Stimulated activated naive CD8-positive, alpha-beta T cell treated with anti-CD3 and anti-CD28 coated beads, Interleukin-15, amount 100 ng/mL, for 72 hours (primary cell): ENCODE results near the gene SULF2.

Experiments used
- ATAC-seq: fragments of 150-1000 bp; cut with Tn5 transposase; 2 replicates; pipeline ENCODE4 v1.10.0; 2021; ENCODE audit warnings: mild to moderate bottlenecking, moderate library complexity
- DNase-seq, 2 donors: peaks; one replicate each; pipeline ENCODE4 v3.0.0; 2021 to 2022
- H3K27ac Mint-ChIP-seq, 2 donors: one replicate each; pipeline ENCODE4 v1.8.0; 2022; ENCODE audit warnings: mild to moderate bottlenecking in 2 of 2, mixed read lengths in 2 of 2, moderate library complexity in 2 of 2
- H3K27me3 Mint-ChIP-seq: one replicate; pipeline ENCODE4 v1.8.0; 2022; ENCODE audit warnings: mixed read lengths
- H3K4me1 Mint-ChIP-seq: one replicate; pipeline ENCODE4 v1.8.0; 2022; ENCODE audit warnings: mild to moderate bottlenecking, mixed read lengths
- H3K4me3 Mint-ChIP-seq, 2 donors: one replicate each; pipeline ENCODE4 v1.8.0; 2022; ENCODE audit warnings: mild to moderate bottlenecking in 2 of 2, mixed read lengths in 2 of 2, moderate library complexity in 1 of 2
- H3K9me3 Mint-ChIP-seq, 2 donors: one replicate each; pipeline ENCODE4 v1.8.0; 2022; ENCODE audit warnings: mixed read lengths in 2 of 2

The SULF2 gene

DNA sequence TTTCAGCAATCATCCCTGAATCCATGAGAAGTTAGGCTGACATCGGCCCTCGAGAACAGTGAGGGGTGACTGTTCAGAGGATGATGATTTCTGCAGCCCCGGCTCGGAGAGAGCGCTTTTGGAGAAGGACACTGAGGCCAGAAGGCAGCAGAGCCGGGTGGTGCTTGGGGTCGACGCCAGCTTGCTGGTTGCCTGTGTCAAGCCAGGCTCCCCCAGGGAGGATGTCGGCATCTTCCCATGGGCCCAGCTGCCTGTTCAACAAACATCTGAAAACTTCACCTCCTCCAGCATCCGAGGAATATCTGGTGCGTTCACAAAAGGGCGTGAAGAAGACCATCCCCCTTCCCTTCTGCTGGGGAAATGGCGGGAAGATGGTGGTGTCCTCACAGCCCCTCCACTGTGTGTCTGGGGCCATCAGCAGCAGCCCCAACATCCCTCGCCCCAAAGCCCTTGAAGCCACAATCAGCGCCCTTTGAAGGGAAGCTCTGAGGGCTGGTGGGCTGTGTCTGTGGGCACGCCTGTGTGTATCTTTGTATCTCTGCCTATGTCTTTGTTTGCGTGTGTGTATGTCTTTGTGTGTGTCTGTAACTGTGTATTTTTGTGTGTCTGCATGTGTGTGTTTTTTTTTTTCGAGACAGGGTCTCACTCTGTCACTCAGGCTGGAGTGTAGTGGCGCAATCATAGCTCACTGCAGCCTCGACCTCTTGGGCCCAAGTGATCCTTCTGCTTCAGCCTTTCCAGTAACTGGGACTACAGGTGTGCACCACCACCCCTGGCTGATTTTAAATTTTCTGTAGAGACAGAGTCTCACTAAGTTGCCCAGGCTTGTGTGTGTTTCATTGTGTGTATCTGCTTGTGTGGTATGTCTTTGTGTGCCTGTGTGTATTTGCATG is 97.9 kb downstream of the SULF2 start:
- Mint-ChIP-seq H3K4me1 (no peaks in the 10 kb centered on the region), H3K4me3 (no peak overlapping the region), H3K27me3 (peaks cover 11% of the 10 kb centered on the region), H3K9me3 (peaks cover 5 to 12% of the 10 kb centered on the region in 2 donors), H3K27ac (peak overlapping the region in 1 of 2 donors; percentile 54)
- no peak for ATAC-seq
- no peak for DNase-seq

- H3K27ac Mint-ChIP-seq = no peak overlapping the region
- peaks cover 11% of the 10 kb centered on the region for H3K27me3 Mint-ChIP-seq
- DNase-seq = no peak
- peaks cover 5 to 8% of the 10 kb centered on the region in 2 donors for H3K9me3 Mint-ChIP-seq
- no peak overlapping the region for H3K4me3 Mint-ChIP-seq
- ATAC-seq = no peak
- H3K4me1 Mint-ChIP-seq = no peaks in the 10 kb centered on the region
These were observed 98.7 kb downstream of the SULF2 start for GRCh38 chr20:47686545-47686944.

- no peaks in the 10 kb centered on the region for H3K9me3 Mint-ChIP-seq
- no peak for ATAC-seq
These were observed 100.8 kb downstream of the SULF2 start for GRCh38 chr20:47684306-47685080.

GRCh38 chr20:47682916-47683315 is 102.4 kb downstream of the SULF2 start:
- no peak for DNase-seq
- H3K4me3 Mint-ChIP-seq = no peak overlapping the region

More at GRCh38 chr20:47684306-47685080, 100.8 kb downstream of the SULF2 start:
- H3K27ac Mint-ChIP-seq = no peak overlapping the region
- DNase-seq = no peak
- no peaks in the 10 kb centered on the region for H3K4me1 Mint-ChIP-seq
- peaks cover 11% of the 10 kb centered on the region for H3K27me3 Mint-ChIP-seq
- no peak overlapping the region for H3K4me3 Mint-ChIP-seq

DNA sequence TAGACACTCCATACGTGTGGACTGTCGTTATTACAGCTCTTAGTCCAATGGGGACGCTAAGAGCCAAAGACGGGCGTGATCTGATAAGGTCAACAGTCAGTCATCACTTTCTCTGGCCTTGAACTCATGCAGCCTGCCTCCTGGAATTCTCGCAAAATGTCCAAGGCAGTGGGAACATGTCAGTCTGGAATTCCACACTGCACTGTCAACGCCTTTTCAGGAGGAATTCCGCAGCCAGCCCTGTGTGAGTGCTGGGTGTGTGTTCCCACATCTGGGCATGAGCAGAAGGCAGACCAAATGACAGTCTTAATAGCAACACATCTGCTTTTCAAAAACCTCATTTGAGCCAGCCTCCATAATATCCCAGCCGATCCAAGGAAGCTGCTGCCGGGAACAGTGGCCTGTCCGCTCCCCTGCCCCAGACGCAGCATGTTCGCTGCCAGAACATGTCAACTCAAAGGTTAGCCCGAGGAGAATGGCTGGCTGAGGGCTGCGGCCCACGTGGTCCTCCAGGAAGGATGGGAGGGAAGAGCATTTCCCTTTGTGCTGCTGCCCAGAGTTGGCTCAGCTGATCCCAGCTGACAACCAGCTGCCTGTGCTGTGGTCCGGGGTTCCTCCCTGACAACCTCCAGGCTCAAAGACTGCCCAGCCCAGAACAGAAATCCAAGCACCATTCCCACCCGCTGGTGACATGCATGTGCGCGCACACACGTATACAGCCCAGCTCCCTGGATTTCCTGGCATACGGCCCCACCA is 103.1 kb downstream of the SULF2 start:
- H3K27me3 Mint-ChIP-seq = peaks cover under 1% of the 10 kb centered on the region
- no peak overlapping the region for H3K27ac Mint-ChIP-seq
- no peaks in the 10 kb centered on the region for H3K9me3 Mint-ChIP-seq
- ATAC-seq = no peak
- no peak for DNase-seq
- H3K4me3 Mint-ChIP-seq = no peak overlapping the region
- peaks cover 8% of the 10 kb centered on the region for H3K4me1 Mint-ChIP-seq

More at GRCh38 chr20:47682916-47683315, 102.4 kb downstream of the SULF2 start:
- ATAC-seq = no peak
- Mint-ChIP-seq H3K27ac (no peak overlapping the region), H3K4me1 (peaks cover 3% of the 10 kb centered on the region), H3K27me3 (peaks cover 8% of the 10 kb centered on the region), H3K9me3 (no peaks in the 10 kb centered on the region)

DNA sequence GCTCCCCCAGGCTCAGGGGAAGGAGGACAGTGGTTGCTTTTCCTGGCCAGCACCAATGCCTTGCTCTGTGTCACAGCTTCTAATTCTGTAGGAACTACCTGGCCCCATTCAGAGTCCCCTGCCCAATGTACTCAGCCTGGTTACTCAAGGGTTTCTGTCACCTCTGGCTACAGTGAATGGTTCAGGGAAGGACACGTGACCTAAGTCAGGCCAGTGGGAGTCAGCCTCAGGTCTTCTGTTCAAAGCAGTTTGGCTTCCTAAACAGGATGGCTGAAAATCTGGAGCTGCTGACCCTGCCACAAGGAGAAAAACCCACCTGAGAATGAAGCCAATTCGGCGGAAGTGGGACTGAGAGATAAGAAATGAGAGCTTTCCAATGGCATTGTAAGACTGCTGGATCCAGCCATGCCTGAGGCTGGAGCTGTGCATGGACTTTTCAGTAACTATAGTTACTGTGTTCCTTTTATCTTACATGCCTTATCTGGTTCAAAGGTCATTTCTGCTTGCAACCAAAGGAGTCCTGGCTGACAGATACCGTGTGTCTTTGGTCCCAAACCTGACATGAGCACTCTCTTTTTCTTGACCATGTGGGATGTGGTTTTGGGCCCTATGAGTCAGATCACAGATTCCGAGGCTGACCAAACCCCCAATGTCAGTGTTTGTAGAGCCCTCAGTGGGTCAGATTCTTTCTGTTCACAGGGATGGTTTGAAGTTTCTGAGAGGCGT is 104.3 kb downstream of the SULF2 start:
- Mint-ChIP-seq H3K4me1 (peaks cover 8% of the 10 kb centered on the region), H3K4me3 (no peak overlapping the region), H3K27ac (peak overlapping the region in 1 of 2 donors; percentile 19), H3K27me3 (no peaks in the 10 kb centered on the region), H3K9me3 (no peaks in the 10 kb centered on the region)
- ATAC-seq = no peak
- DNase-seq = no peak

DNA sequence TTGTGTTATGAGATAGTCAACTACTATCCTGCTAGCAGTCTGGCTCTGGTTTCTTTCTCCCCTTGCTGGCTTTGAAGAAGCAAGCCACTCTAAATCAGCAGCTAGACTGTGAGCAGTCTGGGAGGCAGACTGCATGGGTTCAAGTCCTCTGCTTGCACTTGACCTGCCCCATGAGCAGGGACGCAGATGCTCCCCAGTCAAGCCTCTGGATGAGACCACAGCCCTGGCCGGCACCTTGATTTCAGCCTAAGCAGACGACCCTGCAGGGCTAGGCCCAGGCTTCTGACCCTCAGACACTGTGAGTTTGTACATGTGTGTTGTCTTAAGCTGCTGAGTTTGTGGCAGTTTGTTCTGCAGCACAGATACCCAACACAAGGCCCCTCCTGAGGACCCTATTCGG is 105.8 kb downstream of the SULF2 start:
- H3K27me3 Mint-ChIP-seq = no peaks in the 10 kb centered on the region
- no peak for DNase-seq

DNA sequence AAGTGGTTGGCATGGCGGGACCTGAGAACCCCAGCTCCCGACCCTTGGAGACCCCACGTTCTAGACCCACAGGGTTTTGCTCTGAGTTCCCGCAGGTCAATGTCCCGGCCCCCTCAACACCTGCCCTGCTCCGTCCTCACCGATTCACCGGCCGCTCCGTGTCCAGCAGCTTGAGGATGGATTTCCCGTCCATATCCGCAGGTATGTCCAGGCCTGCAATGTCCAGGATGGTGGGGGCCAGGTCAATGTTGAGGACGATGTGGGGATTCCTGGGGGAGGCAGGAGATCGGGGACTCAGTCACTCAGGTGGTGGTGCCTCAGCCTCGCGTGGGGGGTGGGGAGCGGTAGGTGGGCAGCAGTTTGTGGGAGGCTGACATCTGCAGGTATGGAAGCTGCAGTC is 106.7 kb downstream of the SULF2 start:
- Mint-ChIP-seq H3K4me1 (peaks cover 8% of the 10 kb centered on the region), H3K27ac (peak overlapping the region in 1 of 2 donors; percentile 23), H3K4me3 (no peak overlapping the region), H3K9me3 (no peaks in the 10 kb centered on the region), H3K27me3 (no peaks in the 10 kb centered on the region)
- ATAC-seq = no peak
- DNase-seq = no peak

More for the DNA sequence above, 105.8 kb downstream of the SULF2 start:
- Mint-ChIP-seq H3K4me1 (peaks cover 8% of the 10 kb centered on the region), H3K4me3 (no peak overlapping the region), H3K27ac (no peak overlapping the region), H3K9me3 (no peaks in the 10 kb centered on the region)
- no peak for ATAC-seq

- peak; percentile 79 for ATAC-seq
- Mint-ChIP-seq H3K4me1 (peaks cover 8% of the 10 kb centered on the region), H3K27me3 (no peaks in the 10 kb centered on the region), H3K9me3 (no peaks in the 10 kb centered on the region), H3K27ac (no peak overlapping the region), H3K4me3 (no peak overlapping the region)
- DNase-seq = peak; percentile 54 to 62
These were observed 107.4 kb downstream of the SULF2 start for GRCh38 chr20:47677635-47678453.

- Mint-ChIP-seq H3K27me3 (no peaks in the 10 kb centered on the region), H3K4me1 (peaks cover 8% of the 10 kb centered on the region), H3K27ac (no peak overlapping the region), H3K9me3 (no peaks in the 10 kb centered on the region), H3K4me3 (no peak overlapping the region)
- ATAC-seq (no peak), DNase-seq (no peak)
These were observed 108.2 kb downstream of the SULF2 start for GRCh38 chr20:47676912-47677634.

DNA sequence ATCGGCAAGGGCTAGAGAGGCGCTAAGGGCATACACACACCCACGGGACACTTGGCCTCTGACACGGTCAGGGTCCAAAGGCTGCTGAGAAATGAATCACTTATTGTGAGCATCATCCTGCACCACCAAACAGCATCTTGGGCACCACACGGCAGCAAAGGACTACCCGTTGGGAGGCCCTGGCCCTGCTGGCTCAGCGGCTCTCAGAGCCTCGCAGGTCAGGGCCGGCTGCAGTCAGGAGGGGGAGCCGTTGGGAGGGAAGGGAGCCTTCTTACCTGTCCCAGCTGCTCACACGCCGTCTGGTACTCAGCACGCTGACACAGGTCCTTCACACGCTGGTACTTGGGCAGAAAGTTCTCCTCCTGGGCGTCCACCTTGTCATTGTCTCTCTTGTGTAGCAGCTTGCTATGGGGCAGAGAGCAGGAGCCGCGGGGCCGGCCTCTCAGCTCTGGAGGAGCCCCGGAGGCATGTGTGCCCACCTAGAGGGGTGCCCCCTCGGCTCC is 109.0 kb downstream of the SULF2 start:
- ATAC-seq (no peak), DNase-seq (no peak)
- H3K4me1 Mint-ChIP-seq = peaks cover 8% of the 10 kb centered on the region
- H3K4me3 Mint-ChIP-seq = no peak overlapping the region
- peak overlapping the region in 1 of 2 donors; percentile 78 for H3K27ac Mint-ChIP-seq
- no peaks in the 10 kb centered on the region for H3K27me3 Mint-ChIP-seq
- H3K9me3 Mint-ChIP-seq = no peaks in the 10 kb centered on the region

GRCh38 chr20:47675190-47676142 is 109.8 kb downstream of the SULF2 start:
- H3K27ac Mint-ChIP-seq = peak overlapping the region in 1 of 2 donors; percentile 31
- H3K4me1 Mint-ChIP-seq = peaks cover 8% of the 10 kb centered on the region
- ATAC-seq = no peak
- no peaks in the 10 kb centered on the region for H3K9me3 Mint-ChIP-seq
- no peak for DNase-seq
- H3K27me3 Mint-ChIP-seq = no peaks in the 10 kb centered on the region
- no peak overlapping the region for H3K4me3 Mint-ChIP-seq

- Mint-ChIP-seq H3K4me1 (peaks cover 8% of the 10 kb centered on the region), H3K4me3 (no peak overlapping the region), H3K9me3 (no peaks in the 10 kb centered on the region), H3K27me3 (no peaks in the 10 kb centered on the region), H3K27ac (peak overlapping the region in 1 of 2 donors; percentile 31)
- DNase-seq (no peak), ATAC-seq (no peak)
These were observed 110.6 kb downstream of the SULF2 start for GRCh38 chr20:47674686-47675085.
